ENCODE data around the gene JDP2.

The JDP2 gene

DNA sequence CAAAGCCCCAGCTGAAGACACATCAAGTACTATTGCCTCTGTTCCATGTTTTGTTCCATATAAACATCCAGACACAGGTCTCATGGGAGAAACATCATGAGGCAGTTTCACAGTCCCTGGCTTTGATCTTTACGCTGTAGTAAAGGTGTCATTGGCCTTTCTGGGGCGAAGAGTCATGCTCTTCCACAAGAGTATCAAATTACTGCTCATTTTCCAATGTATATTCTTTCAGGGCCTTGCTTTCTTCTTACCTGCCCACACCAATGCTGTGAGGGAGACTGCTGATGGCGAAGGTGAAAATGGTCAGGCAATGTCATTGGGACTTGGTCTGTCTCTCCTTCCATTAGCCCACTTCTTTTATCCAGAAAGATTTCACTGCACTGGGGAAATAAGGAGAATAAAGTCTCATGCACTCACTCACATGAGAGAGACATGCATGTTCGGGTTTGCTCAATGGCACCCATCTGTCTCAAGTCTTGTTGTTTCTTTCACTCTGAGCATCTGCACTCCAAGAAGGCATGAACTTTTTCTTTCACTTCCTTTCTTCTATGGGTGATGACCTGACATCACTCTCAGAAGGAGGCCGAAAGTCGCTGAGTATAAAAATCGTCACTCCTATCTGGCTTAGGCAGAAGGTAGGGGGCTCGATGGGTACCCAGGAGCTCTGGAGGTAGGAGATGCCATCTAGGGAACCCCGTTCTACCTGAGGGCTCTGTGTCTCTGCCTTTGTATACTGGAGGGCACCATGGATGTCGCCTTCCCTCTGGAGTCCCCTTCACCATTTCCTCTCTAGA lies 1.3 kb upstream of the JDP2 start:
- H3K9me3 Mint-ChIP-seq: no peaks in the 10 kb centered on the region
- peak overlapping the region; percentile 68 to 82 (median 75) for H3K4me3 Mint-ChIP-seq
- H3K27ac Mint-ChIP-seq: peak overlapping the region; percentile 2 to 52 (median 14)

DNA sequence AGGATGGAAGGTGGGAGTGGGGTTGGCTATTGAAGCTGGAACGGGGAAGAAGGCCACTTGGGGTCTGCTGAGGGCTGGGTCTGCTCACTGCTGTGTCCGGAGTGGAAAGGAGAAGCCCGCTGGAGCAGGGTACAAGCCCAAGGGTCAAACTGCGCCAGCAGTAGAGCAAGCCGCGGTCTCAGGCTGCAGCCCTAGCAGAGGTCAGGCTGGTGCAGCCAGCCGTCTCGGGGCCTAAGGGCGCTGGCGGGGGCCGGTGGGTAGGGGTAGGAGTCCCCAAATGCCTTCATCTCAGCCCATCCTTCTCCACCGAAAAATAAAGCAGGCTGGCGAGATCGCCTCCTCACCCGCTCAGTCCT lies 718 bp upstream of the JDP2 start:
- peak overlapping the region; percentile 68 to 82 (median 75) for H3K4me3 Mint-ChIP-seq
- H3K9me3 Mint-ChIP-seq: no peaks in the 10 kb centered on the region
- H3K4me1 Mint-ChIP-seq: peaks cover 48% of the 10 kb centered on the region
- H3K27ac Mint-ChIP-seq: peak overlapping the region in 2 of 3 experiments; percentile 14 to 52
- H3K27me3 Mint-ChIP-seq (ENCODE audit: low read depth): peaks cover 13% of the 10 kb centered on the region
- H3K36me3 Mint-ChIP-seq (ENCODE audit: low read depth): no peaks in the 10 kb centered on the region
- TF ChIP-seq, protein P1, sequence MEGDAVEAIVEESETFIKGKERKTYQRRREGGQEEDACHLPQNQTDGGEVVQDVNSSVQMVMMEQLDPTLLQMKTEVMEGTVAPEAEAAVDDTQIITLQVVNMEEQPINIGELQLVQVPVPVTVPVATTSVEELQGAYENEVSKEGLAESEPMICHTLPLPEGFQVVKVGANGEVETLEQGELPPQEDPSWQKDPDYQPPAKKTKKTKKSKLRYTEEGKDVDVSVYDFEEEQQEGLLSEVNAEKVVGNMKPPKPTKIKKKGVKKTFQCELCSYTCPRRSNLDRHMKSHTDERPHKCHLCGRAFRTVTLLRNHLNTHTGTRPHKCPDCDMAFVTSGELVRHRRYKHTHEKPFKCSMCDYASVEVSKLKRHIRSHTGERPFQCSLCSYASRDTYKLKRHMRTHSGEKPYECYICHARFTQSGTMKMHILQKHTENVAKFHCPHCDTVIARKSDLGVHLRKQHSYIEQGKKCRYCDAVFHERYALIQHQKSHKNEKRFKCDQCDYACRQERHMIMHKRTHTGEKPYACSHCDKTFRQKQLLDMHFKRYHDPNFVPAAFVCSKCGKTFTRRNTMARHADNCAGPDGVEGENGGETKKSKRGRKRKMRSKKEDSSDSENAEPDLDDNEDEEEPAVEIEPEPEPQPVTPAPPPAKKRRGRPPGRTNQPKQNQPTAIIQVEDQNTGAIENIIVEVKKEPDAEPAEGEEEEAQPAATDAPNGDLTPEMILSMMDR (IDR thresholded peaks at IDR 0.05; ENCODE audit: unreplicated experiment in 3 of 3): no peak

More for the DNA sequence above, 1.3 kb upstream of the JDP2 start:
- Mint-ChIP-seq H3K36me3 (ENCODE audit: low read depth) (no peaks in the 10 kb centered on the region), H3K4me1 (peaks cover 44% of the 10 kb centered on the region), H3K27me3 (ENCODE audit: low read depth) (peaks cover 13% of the 10 kb centered on the region)
- TF ChIP-seq, protein P1 (IDR thresholded peaks at IDR 0.05; ENCODE audit: unreplicated experiment in 3 of 3): no peak

DNA sequence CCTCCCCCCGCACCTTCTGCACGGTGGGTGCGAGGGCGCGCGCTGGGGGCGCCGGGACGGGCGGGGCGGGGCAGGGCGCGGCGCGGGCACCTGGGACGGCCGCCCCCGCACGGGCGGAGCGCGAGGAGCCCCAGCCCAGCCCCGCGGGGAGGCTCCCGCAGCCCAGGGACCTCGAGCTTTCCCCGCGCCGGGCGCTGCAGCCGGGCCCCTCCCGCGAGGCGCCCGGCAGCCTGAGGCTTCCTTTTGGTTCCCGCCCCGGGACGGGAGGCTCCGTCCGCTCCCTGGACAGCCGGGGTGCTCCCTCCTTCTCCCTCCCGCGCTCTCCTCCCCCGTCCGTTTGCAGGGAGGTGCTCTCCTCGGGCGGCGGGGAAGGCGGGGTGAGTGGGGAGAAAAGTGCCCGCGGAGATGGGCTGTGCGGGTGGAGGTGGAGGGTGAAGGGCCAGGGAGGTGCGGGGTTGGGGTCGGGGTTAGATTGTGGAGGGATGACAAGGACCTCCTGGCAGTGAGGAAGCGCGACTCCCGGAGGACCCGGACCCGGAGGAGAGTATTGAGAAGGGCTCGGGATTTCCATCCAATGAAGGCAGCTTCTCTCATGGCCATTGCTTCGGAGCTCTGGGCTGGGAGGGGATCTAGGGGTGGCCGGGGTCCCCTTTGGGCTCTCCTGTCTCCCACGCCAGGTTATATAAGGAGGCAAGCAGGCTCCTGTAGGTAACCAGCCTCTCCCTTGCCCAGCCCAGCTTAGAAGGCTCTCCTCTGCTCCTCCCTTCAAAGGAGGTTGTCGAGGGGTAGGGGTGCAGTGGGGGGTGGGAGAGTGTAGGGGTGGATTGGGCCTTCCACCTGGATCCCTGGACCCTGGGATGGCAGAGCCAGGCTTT lies 645 bp downstream of the JDP2 start:
- H3K4me1 Mint-ChIP-seq: peaks cover 57% of the 10 kb centered on the region
- TF ChIP-seq, protein P1 (IDR thresholded peaks at IDR 0.05; ENCODE audit: unreplicated experiment in 3 of 3): no peak
- no peaks in the 10 kb centered on the region for H3K9me3 Mint-ChIP-seq
- H3K4me3 Mint-ChIP-seq: peak overlapping the region; percentile 83 to 90 (median 88)
- H3K27me3 Mint-ChIP-seq (ENCODE audit: low read depth): peaks cover 13% of the 10 kb centered on the region
- peak overlapping the region in 2 of 3 experiments; percentile 88 to 97 for H3K27ac Mint-ChIP-seq
- peaks cover 7% of the 10 kb centered on the region for H3K36me3 Mint-ChIP-seq (ENCODE audit: low read depth)

DNA sequence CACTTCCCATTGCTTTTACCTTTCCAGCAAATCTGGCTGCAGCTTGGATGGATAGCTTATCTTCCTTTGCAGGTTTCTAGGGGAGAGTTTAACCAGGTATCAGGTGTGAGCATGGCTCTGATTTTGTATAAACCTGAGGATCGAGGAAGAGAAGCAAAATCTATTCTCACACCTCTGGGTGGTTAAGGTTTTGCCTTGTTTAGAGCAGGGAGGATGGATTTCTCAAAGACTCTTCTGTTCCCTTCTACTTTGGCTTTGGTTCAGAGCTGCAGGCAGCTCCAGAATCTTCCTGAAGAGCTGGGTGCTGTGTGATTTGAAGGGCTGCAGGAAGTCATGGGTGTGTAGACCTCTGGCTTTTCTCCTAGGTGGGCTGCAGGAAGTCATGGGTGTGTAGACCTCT lies 1.7 kb downstream of the JDP2 start:
- Mint-ChIP-seq H3K4me3 (peak overlapping the region; percentile 83 to 90 (median 88)), H3K27me3 (ENCODE audit: low read depth) (peaks cover 13% of the 10 kb centered on the region), H3K27ac (peak overlapping the region; percentile 77 to 97 (median 88)), H3K36me3 (ENCODE audit: low read depth) (peaks cover 13% of the 10 kb centered on the region), H3K9me3 (no peaks in the 10 kb centered on the region), H3K4me1 (peaks cover 68% of the 10 kb centered on the region)
- TF ChIP-seq, protein P1 (IDR thresholded peaks at IDR 0.05; ENCODE audit: unreplicated experiment in 3 of 3): no peak

DNA sequence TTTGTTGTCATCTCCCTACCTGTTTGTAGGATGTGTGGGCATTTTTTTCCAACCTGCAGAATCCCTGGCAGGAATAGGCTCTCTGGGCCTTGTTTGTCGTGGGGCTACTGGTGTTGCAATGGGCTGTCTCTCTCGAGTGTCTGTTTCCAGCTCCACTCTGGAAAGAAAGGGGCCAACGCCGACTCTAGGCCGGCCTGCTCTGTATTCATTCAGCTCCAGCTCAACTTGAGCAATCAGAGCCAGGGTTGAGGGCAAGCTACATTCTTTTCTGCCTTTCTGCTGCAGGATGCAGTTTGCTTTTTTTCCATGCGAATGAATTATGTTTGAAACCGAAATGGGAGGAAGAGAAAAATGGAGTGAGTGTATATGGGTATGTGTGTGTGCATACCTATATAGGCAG lies 2.3 kb downstream of the JDP2 start:
- peaks cover 71% of the 10 kb centered on the region for H3K4me1 Mint-ChIP-seq
- no peaks in the 10 kb centered on the region for H3K9me3 Mint-ChIP-seq
- H3K4me3 Mint-ChIP-seq: peak overlapping the region; percentile 83 to 90 (median 88)

More for the DNA sequence above, 2.3 kb downstream of the JDP2 start:
- TF ChIP-seq, protein P1 (IDR thresholded peaks at IDR 0.05; ENCODE audit: unreplicated experiment in 3 of 3): no peak
- Mint-ChIP-seq H3K36me3 (ENCODE audit: low read depth) (peaks cover 13% of the 10 kb centered on the region), H3K27me3 (ENCODE audit: low read depth) (peaks cover 13% of the 10 kb centered on the region), H3K27ac (peak overlapping the region; percentile 77 to 97 (median 88))
